Thoracic aorta (tissue), 2 donors: ENCODE measurements around the gene XNDC1N. TPM values are rescaled to one million over a fixed set of nuclear protein-coding genes. Genes with fewer than 3 reads are reported as not detected.
"Not testable (repeated sequence)": the region's sequence is repeated elsewhere in the genome, so short reads cannot be mapped to it uniquely, and the experiment has no call there.

Source experiments
- ATAC-seq: fragments of 150-250 bp; one replicate; pipeline ENCODE4 v1.8.0; 2017; ENCODE audit warnings: low read depth; ENCODE audit not compliant: insufficient number of reproducible peaks, low FRiP score
- DNase-seq: peaks from one replicate; pipeline ENCODE4 v3.0.0-alpha.2; 2020; ENCODE audit warnings: low spot score
- H3K27ac ChIP-seq, 2 donors: fragments of 200-600 bp; sonication (generic); 1 replicate in 1 of 2; 2 replicates in 1 of 2; pipeline ENCODE4 v1.5.1; 2016; ENCODE audit warnings: mild to moderate bottlenecking in 2 of 2, moderate library complexity in 2 of 2
- H3K27me3 ChIP-seq: fragments of 200-600 bp; sonication (generic); replicated peaks from 2 replicates; pipeline ENCODE4 v1.6.0; 2016; ENCODE audit warnings: mild to moderate bottlenecking; ENCODE audit not compliant: insufficient read depth
- H3K36me3 ChIP-seq: fragments of 200-600 bp; sonication (generic); one replicate; pipeline ENCODE4 v1.5.1; 2016
- H3K4me1 ChIP-seq, 2 donors: fragments of 200-600 bp; sonication (generic); 1 replicate in 1 of 2; 2 replicates in 1 of 2; pipeline versions ENCODE4 v1.5.1 to v1.6.0; 2016; ENCODE audit warnings: low read depth in 2 of 2, mild to moderate bottlenecking in 1 of 2; ENCODE audit not compliant: control insufficient read depth in 1 of 2
- H3K4me3 ChIP-seq: fragments of 200-600 bp; sonication (generic); 2 replicates; pipeline ENCODE4 v1.5.1; 2016; ENCODE audit warnings: mild to moderate bottlenecking
- H3K9me3 ChIP-seq: fragments of 200-600 bp; sonication (generic); 2 replicates; pipeline ENCODE4 v1.5.1; 2016
- total RNA-seq, 2 donors: library from RNA; depleted of rRNA; stranded (reverse); fragments of >200 nt; gene quantifications; one replicate each; pipeline versions ENCODE4 v1.1.0 to v1.2.3, GENCODE V29; 2016
- TF ChIP-seq, protein P1 (sequence below): fragments of 200-600 bp; sonication (generic); IDR thresholded peaks from one replicate; pipeline ENCODE4 v1.5.1; 2019; ENCODE audit warnings: antibody characterized with exemption

Gene XNDC1N
- total RNA-seq, 2 donors from 2014 or later = 6.0 to 7.7 TPM

DNA sequence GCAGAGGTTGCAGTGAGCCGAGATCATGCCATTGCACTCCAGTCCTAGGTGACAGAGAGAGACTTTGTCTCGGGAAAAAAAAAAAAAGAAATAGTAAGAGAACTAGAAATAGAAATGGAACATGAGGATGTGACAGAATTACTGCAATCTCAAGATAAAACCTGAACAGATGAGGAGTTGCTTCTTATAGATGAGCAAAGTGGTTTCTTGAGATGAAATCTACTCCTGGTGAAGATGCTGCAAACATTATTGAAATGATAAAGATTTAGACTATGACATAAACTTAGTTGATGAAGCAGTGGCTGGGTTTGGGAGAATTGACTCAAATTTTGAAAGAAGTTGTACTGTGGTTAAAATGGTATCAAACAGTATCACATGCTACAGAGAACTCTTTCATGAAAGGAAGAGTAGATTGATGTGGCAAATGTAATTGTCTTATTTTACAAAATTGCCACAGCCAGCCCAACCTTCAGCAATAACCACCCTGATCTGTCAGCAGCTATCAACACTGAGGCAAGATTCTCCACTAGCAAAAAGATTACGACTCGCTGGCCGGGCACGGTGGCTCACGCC is 13.7 kb downstream of the XNDC1N start:
- Histone ChIP-seq H3K36me3 (peaks cover 7% of the 10 kb centered on the region), H3K4me1 (no peaks in the 10 kb centered on the region), H3K4me3 (no peak overlapping the region), H3K9me3 (no peaks in the 10 kb centered on the region), H3K27ac (no peak overlapping the region), H3K27me3 (no peaks in the 10 kb centered on the region)
- DNase-seq (no peak), ATAC-seq (no peak)
- TF ChIP-seq, protein P1, sequence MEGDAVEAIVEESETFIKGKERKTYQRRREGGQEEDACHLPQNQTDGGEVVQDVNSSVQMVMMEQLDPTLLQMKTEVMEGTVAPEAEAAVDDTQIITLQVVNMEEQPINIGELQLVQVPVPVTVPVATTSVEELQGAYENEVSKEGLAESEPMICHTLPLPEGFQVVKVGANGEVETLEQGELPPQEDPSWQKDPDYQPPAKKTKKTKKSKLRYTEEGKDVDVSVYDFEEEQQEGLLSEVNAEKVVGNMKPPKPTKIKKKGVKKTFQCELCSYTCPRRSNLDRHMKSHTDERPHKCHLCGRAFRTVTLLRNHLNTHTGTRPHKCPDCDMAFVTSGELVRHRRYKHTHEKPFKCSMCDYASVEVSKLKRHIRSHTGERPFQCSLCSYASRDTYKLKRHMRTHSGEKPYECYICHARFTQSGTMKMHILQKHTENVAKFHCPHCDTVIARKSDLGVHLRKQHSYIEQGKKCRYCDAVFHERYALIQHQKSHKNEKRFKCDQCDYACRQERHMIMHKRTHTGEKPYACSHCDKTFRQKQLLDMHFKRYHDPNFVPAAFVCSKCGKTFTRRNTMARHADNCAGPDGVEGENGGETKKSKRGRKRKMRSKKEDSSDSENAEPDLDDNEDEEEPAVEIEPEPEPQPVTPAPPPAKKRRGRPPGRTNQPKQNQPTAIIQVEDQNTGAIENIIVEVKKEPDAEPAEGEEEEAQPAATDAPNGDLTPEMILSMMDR = no peak

DNA sequence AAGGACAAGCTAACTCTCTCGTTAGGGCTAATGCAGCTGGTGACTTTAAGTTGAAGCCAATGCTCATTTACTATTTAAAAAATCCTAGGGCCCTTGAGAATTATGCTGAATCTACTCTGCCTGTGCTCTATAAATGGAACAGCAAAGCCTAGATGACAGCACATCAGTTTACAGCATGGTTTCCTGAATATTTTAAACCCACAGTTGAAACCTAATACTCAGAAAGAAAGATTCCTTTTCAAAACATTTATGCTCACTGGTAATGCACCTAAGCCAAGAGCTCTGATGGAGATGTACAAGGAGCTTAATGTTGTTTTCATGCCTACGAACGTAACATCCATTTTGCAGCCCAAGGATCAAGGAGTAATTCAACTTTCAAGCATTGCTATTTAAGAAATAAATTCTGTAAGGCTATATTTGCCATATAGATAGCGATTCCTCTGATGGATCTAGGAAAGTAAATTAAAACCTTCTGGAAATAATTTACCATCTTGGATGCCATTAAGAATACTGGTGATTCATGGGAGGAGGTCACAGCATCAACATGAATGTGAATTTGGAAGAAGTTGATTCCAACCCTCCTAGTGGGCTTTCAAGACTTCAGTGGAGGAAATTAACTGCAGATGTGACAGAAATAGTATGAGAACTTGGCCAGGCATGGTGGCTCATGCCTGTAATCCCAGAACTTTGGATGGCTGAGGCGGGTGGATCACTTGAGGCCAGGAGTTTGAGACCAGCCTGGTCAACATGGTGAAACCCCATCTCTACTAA is 14.5 kb downstream of the XNDC1N start:
- ATAC-seq = no peak
- Histone ChIP-seq H3K36me3 (peaks cover 7% of the 10 kb centered on the region), H3K4me3 (no peak overlapping the region), H3K27me3 (no peaks in the 10 kb centered on the region), H3K9me3 (no peaks in the 10 kb centered on the region), H3K4me1 (no peaks in the 10 kb centered on the region), H3K27ac (no peak overlapping the region)
- TF ChIP-seq, protein P1 = no peak
- no peak for DNase-seq

DNA sequence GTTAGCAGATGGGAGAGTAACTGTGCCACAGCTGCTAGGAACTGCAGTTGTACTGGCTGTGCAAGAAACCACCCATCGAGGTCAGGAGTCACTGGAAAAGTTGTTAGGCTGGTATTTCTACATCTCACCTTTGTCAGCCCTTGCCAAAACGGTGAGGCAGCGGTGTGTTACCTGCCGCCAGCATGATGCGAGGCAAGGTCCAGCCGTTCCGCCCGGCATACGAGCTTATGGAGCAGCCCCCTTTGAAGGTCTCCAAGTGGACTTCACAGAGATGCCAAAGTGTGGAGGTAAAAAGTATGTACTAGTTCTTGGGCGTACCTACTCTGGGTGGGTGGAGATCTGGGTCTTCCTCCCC is 16.4 kb downstream of the XNDC1N start:
- H3K4me1 ChIP-seq, H3K27ac ChIP-seq, H3K4me3 ChIP-seq, H3K9me3 ChIP-seq, H3K36me3 ChIP-seq, ATAC-seq, H3K27me3 ChIP-seq, DNase-seq: not testable (repeated sequence)

DNA sequence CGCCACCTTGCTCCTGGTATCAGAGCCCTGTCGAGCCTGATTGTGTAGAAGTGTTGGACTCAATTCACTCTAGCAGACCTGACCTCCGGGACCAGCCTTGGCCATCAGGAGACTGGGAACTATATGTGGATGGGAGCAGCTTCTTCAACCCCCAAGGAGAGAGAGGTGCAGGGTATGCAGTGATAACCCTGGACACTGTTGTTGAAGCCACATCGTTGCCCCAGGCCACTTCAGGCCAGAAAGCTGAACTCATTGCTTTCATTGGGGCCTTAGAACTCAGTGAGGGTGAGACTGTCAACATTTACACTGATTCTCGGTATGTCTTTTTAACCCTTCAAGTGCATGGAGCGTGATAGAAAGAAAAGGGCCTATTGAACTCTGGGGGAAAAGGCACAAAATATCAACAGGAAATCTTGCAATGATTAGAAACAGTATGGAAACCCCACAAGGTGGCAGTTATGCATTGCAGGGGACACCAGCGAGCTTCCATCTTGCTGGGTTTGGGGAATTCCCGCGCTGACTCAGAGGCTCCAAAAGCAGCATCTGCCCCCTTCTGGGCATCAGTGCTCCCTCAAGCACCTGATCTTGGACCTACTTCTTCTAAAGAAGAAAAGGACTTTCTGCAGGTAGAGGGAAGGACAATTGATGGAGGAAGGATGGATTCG is 16.9 kb downstream of the XNDC1N start:
- H3K4me1 ChIP-seq, ATAC-seq, H3K36me3 ChIP-seq, H3K4me3 ChIP-seq, H3K27ac ChIP-seq, H3K27me3 ChIP-seq, H3K9me3 ChIP-seq, DNase-seq: not testable (repeated sequence)

DNA sequence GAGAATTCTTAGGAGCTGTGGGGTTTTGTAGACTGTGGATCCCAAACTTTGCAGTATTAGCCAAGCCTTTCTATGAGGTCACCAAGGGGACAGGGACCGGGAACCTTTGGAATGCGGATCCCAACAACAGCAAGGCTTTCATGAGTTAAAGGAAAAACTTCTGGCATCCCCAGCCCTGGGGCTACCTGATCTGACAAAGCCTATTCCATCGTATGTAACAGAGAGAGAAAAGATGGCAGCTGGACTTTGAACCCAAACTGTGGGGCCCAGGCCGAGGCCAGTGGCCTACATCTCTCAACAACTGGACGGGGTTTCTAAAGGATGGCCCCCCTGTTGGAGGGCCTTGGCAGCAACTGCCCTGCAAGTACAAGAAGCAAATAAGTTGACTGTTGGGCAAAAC is 17.6 kb downstream of the XNDC1N start:
- H3K36me3 ChIP-seq, H3K27ac ChIP-seq, H3K27me3 ChIP-seq, ATAC-seq, H3K4me1 ChIP-seq, DNase-seq, H3K4me3 ChIP-seq, H3K9me3 ChIP-seq: not testable (repeated sequence)

DNA sequence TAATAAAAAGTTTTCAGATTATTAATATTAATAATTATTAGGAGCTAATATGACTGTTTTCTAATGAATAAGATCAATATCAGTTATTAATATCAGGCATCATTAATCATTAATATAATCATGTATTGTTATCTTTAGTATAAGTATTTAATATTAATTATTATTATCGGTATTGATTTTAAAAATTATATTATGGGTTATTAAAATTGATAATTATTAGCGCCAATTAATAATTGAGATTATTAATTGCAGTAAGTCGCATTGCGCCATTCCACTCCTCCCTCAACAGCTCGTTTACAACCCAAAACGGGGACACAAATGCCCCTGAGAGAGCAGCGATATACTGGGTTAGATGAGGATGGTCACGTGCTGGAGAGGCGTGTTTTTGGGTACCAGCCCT is 20.2 kb downstream of the XNDC1N start:
- H3K36me3 ChIP-seq = peaks cover 2% of the 10 kb centered on the region

DNA sequence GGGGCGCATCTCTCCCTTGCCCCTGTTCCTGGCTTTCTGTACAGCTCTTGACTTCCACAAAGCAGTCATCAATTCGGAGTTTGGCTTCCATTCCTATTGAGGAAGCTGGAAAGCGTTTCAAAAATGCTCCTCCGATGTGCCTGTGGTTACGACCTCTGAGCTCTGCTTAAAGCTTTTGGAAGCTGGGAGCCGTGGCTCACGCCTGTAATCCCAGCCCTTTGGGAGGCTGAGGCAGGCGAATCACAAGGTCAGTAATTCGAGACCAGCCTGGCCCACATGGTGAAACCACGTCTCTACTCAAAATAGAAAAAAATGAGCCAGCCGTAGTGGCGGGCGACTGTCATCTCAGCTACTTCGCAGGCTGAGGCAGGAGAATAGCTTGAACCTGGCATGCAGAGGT is 27.3 kb downstream of the XNDC1N start:
- not testable (repeated sequence) for H3K27ac ChIP-seq, DNase-seq, H3K9me3 ChIP-seq, H3K36me3 ChIP-seq, H3K4me3 ChIP-seq, H3K27me3 ChIP-seq, ATAC-seq, H3K4me1 ChIP-seq

More for the DNA sequence above, 20.2 kb downstream of the XNDC1N start:
- ATAC-seq = no peak
- TF ChIP-seq, protein P1 = no peak
- no peaks in the 10 kb centered on the region for H3K4me1 ChIP-seq
- no peaks in the 10 kb centered on the region for H3K9me3 ChIP-seq
- no peak overlapping the region for H3K4me3 ChIP-seq
- no peak overlapping the region for H3K27ac ChIP-seq
- DNase-seq = no peak
- no peaks in the 10 kb centered on the region for H3K27me3 ChIP-seq
